HepG2 (cell line): ENCODE measurements around the gene NOS1AP. TPM values are rescaled to one million over a fixed set of nuclear protein-coding genes. Genes with fewer than 3 reads are reported as not detected.
A peak's percentile ranks its signal among the peaks of the same experiment; 100 is the strongest.

ENCODE experiments used
- ATM ChIP-seq: fragments of 450-650 bp; IDR thresholded peaks from 2 replicates; pipeline ENCODE4 v1.7.1; 2017; ENCODE audit warnings: mild to moderate bottlenecking, borderline replicate concordance
- CCAR2 ChIP-seq: fragments of 200-400 bp; formaldehyde crosslinking; optimal IDR thresholded peaks from 2 replicates; pipeline ENCODE3; 2018; ENCODE audit warnings: low read depth, mild to moderate bottlenecking, low read length, moderate library complexity
- HNRNPK ChIP-seq: fragments of 200-400 bp; formaldehyde crosslinking; IDR thresholded peaks from 2 replicates; pipeline ENCODE4 v1.6.1; 2018; ENCODE audit warnings: low read length, low read depth, moderate library complexity, mild to moderate bottlenecking; ENCODE audit not compliant: poor library complexity, severe bottlenecking
- IKZF4 ChIP-seq: sonication (generic); formaldehyde crosslinking; IDR thresholded peaks from 2 replicates; pipeline ENCODE4 v1.5.1; 2020; ENCODE audit warnings: borderline replicate concordance, mild to moderate bottlenecking, low read depth, missing genetic modification reagents; ENCODE audit errors: not compliant biosample characterization
- PBX3 ChIP-seq: sonication (generic); formaldehyde crosslinking; IDR thresholded peaks from 2 replicates; pipeline ENCODE4 v1.8.1; 2023; ENCODE audit warnings: missing genetic modification reagents, inconsistent platforms, borderline replicate concordance
- RFX3 ChIP-seq: IDR thresholded peaks from 2 replicates; pipeline ENCODE4 v1.6.1; 2016; ENCODE audit warnings: missing biosample characterization, missing genetic modification reagents
- RNF2 ChIP-seq: fragments of 450-650 bp; conservative IDR thresholded peaks from 2 replicates; pipeline ENCODE4 v1.6.1; 2016; ENCODE audit warnings: low read depth
- SOX6 ChIP-seq, 2 experiments: fragments of 450-650 bp in 1 of 2; sonication (generic) in 1 of 2; formaldehyde crosslinking in 1 of 2; IDR thresholded peaks; 2 replicates each; pipeline versions ENCODE4 v1.4.0 to v1.6.1; 2017 to 2020; ENCODE audit warnings: antibody characterized with exemption in 1 of 2, mild to moderate bottlenecking in 1 of 2, missing genetic modification reagents in 1 of 2
- ZGPAT ChIP-seq: IDR thresholded peaks from 2 replicates; pipeline ENCODE4 v1.6.1; 2016; ENCODE audit warnings: mild to moderate bottlenecking
- ZKSCAN8 ChIP-seq: IDR thresholded peaks from 2 replicates; pipeline ENCODE4 v1.6.1; 2016; ENCODE audit warnings: borderline replicate concordance, missing genetic modification reagents, missing compliant biosample characterization
- ZMAT5 ChIP-seq: sonication (generic); formaldehyde crosslinking; IDR thresholded peaks from 2 replicates; pipeline ENCODE4 v1.5.0; 2020; ENCODE audit warnings: mild to moderate bottlenecking, low read depth, missing genetic modification reagents, borderline replicate concordance
- ZNF234 ChIP-seq: sonication (generic); formaldehyde crosslinking; conservative IDR thresholded peaks from 2 replicates; pipeline ENCODE4 v1.5.1; 2020; ENCODE audit warnings: mild to moderate bottlenecking, missing genetic modification reagents
- ZNF569 ChIP-seq: sonication (generic); formaldehyde crosslinking; IDR thresholded peaks from 2 replicates; pipeline ENCODE4 v1.5.0; 2020; ENCODE audit warnings: mild to moderate bottlenecking, missing genetic modification reagents, moderate library complexity, borderline replicate concordance
- ZNF652 ChIP-seq: IDR thresholded peaks from 2 replicates; pipeline ENCODE4 v1.6.1; 2016; ENCODE audit warnings: low read depth, borderline replicate concordance
- ZNF674 ChIP-seq: sonication (generic); formaldehyde crosslinking; IDR thresholded peaks from 2 replicates; pipeline ENCODE4 v1.5.0; 2020; ENCODE audit warnings: low read depth, mild to moderate bottlenecking, missing genetic modification reagents
- ZNF737 ChIP-seq: sonication (generic); formaldehyde crosslinking; IDR thresholded peaks from 2 replicates; pipeline ENCODE4 v1.5.0; 2020; ENCODE audit warnings: missing genetic modification reagents, mild to moderate bottlenecking, borderline replicate concordance
- ZNF747 ChIP-seq: sonication (generic); formaldehyde crosslinking; IDR thresholded peaks from 2 replicates; pipeline ENCODE4 v1.8.1; 2023; ENCODE audit warnings: missing genetic modification reagents, mild to moderate bottlenecking, borderline replicate concordance
- ZNF770 ChIP-seq: sonication (generic); formaldehyde crosslinking; IDR thresholded peaks from 2 replicates; pipeline ENCODE4 v1.5.0; 2020; ENCODE audit warnings: mild to moderate bottlenecking, missing genetic modification reagents
- ZNF782 ChIP-seq: sonication (generic); formaldehyde crosslinking; IDR thresholded peaks from 2 replicates; pipeline ENCODE4 v1.4.0; 2020; ENCODE audit warnings: missing genetic modification reagents, mild to moderate bottlenecking, borderline replicate concordance
- polyA plus RNA-seq, 8 experiments: library from polyadenylated mRNA; depleted of rRNA in 3 of 8; stranded (reverse) in 7 of 8; unstranded in 1 of 8; fragments of >200 nt; fragmentation: Illumina TruSeq in 4 of 8; extraction: Trizol in 4 of 8; gene quantifications; 2 replicates each; pipeline versions ENCODE4 v1.2.1 to v1.2.3, GENCODE V29; 2011 to 2016; ENCODE audit warnings: low read depth in 4 of 8, missing spikeins in 1 of 8, mixed read lengths in 1 of 8; ENCODE audit not compliant: insufficient read depth in 1 of 8
- total RNA-seq, 5 experiments: library from RNA; depleted of rRNA; stranded (reverse); fragments of >200 nt; fragmentation: Illumina TruSeq; extraction: Trizol; gene quantifications; 2 replicates each; pipeline ENCODE4 v1.2.3, GENCODE V29; 2016; ENCODE audit warnings: low read depth in 1 of 5
- TF ChIP-seq, protein P1 (sequence below): sonication (generic); formaldehyde crosslinking; IDR thresholded peaks from 2 replicates; pipeline ENCODE4 v1.4.0; 2020; ENCODE audit warnings: missing genetic modification reagents
- TF ChIP-seq, protein P2 (sequence below): sonication (generic); formaldehyde crosslinking; IDR thresholded peaks from 2 replicates; pipeline ENCODE4 v1.8.0; 2022; ENCODE audit warnings: missing genetic modification reagents, mild to moderate bottlenecking, borderline replicate concordance

NOS1AP gene
- total and polyA plus RNA-seq, 2 of the 13 experiments (the other 11 are each of a cell fraction or from before 2014, with no cell fraction given): 2.0 to 3.3 TPM

GRCh38 chr1:162235241-162235800 is 165.8 kb downstream of the NOS1AP start (continued):
- TF ChIP-seq ZNF652 (CRISPR knock-in tag) (no peak; the same call in 1 of the 2 replicates), PBX3 (no peak), HNRNPK (no peak), CCAR2 (no peak), ATM (no peak), ZGPAT (CRISPR knock-in tag) (peak; percentile 74), ZNF234 (CRISPR knock-in tag) (no peak), SOX6 (IDR thresholded peaks at IDR 0.05) (no peak), SOX6 (CRISPR knock-in tag; IDR thresholded peaks at IDR 0.05) (peak; percentile 90), RFX3 (CRISPR knock-in tag) (no peak), RNF2 (no peak), ZNF737 (CRISPR knock-in tag) (no peak), ZMAT5 (CRISPR knock-in tag) (no peak), ZNF782 (no peak), ZNF747 (CRISPR knock-in tag) (no peak), ZNF674 (CRISPR knock-in tag) (no peak), ZKSCAN8 (CRISPR knock-in tag) (0 out of 2 replicates have a peak, but pooled peaks have one; percentile 17), IKZF4 (no peak), ZNF770 (CRISPR knock-in tag) (peak; percentile 19; the same call in 1 of the 2 replicates), ZNF569 (CRISPR knock-in tag) (no peak)
- TF ChIP-seq, protein P1, sequence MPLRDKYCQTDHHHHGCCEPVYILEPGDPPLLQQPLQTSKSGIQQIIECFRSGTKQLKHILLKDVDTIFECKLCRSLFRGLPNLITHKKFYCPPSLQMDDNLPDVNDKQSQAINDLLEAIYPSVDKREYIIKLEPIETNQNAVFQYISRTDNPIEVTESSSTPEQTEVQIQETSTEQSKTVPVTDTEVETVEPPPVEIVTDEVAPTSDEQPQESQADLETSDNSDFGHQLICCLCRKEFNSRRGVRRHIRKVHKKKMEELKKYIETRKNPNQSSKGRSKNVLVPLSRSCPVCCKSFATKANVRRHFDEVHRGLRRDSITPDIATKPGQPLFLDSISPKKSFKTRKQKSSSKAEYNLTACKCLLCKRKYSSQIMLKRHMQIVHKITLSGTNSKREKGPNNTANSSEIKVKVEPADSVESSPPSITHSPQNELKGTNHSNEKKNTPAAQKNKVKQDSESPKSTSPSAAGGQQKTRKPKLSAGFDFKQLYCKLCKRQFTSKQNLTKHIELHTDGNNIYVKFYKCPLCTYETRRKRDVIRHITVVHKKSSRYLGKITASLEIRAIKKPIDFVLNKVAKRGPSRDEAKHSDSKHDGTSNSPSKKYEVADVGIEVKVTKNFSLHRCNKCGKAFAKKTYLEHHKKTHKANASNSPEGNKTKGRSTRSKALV (CRISPR knock-in tag): no peak
- TF ChIP-seq, protein P2, sequence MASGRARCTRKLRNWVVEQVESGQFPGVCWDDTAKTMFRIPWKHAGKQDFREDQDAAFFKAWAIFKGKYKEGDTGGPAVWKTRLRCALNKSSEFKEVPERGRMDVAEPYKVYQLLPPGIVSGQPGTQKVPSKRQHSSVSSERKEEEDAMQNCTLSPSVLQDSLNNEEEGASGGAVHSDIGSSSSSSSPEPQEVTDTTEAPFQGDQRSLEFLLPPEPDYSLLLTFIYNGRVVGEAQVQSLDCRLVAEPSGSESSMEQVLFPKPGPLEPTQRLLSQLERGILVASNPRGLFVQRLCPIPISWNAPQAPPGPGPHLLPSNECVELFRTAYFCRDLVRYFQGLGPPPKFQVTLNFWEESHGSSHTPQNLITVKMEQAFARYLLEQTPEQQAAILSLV (CRISPR knock-in tag): no peak
